ENCODE data around the gene EDAR. TPM values are rescaled to one million over a fixed set of nuclear protein-coding genes. Genes with fewer than 3 reads are reported as not detected.

EDAR gene
- total RNA-seq, 1 donor from 2014 or later = not detected

- H3K4me3 Mint-ChIP-seq (ENCODE audit: unreplicated experiment) = no peak overlapping the region
- peak overlapping the region; percentile 68 for H3K27ac Mint-ChIP-seq (ENCODE audit: unreplicated experiment)
- Histone ChIP-seq H3K4me3 (ENCODE audit: insufficient read depth, low read depth, low read length) (no peak overlapping the region), H3K27me3 (ENCODE audit: insufficient read depth, low read length) (peaks cover 25% of the 10 kb centered on the region), H3K79me2 (ENCODE audit: insufficient read depth, low read length) (no peaks in the 10 kb centered on the region), H3K4me1 (ENCODE audit: insufficient read depth, low read length) (peaks cover 7% of the 10 kb centered on the region), H3K4me2 (ENCODE audit: low read length) (no peak overlapping the region), H3K27ac (ENCODE audit: low read depth, low read length) (no peak overlapping the region), H4K20me1 (ENCODE audit: insufficient read depth, low read length) (no peaks in the 10 kb centered on the region), H2AFZ (ENCODE audit: low read depth, low read length) (no peak overlapping the region), H3K9ac (ENCODE audit: low read length) (no peak overlapping the region), H3K36me3 (ENCODE audit: insufficient read depth, low read length) (no peaks in the 10 kb centered on the region), H3K9me3 (ENCODE audit: insufficient read depth, low read depth, low read length) (no peaks in the 10 kb centered on the region)
- peaks cover 6% of the 10 kb centered on the region for H3K9me3 Mint-ChIP-seq (ENCODE audit: unreplicated experiment)
- no peak for FAIRE-seq
- peaks cover 4% of the 10 kb centered on the region for H3K4me1 Mint-ChIP-seq (ENCODE audit: low read depth, unreplicated experiment)
- no peaks in the 10 kb centered on the region for H3K36me3 Mint-ChIP-seq (ENCODE audit: low read depth, unreplicated experiment)
- DNase-seq (ENCODE audit: low read depth) = no peak
- TF ChIP-seq EZH2 (IDR thresholded peaks at IDR 0.05; ENCODE audit: insufficient read depth, low read length) (no peak), CTCF (IDR thresholded peaks at IDR 0.05; ENCODE audit: insufficient read depth, low read depth, low read length) (no peak)
- H3K27me3 Mint-ChIP-seq (ENCODE audit: low read depth, unreplicated experiment) = peaks cover 45% of the 10 kb centered on the region
These were observed 13.2 kb downstream of the EDAR start for GRCh38 chr2:108975613-108976435.

- Histone ChIP-seq H4K20me1 (ENCODE audit: insufficient read depth, low read length) (no peaks in the 10 kb centered on the region), H3K4me1 (ENCODE audit: insufficient read depth, low read length) (peaks cover 7% of the 10 kb centered on the region), H3K27me3 (ENCODE audit: insufficient read depth, low read length) (peaks cover 23% of the 10 kb centered on the region), H2AFZ (ENCODE audit: low read depth, low read length) (no peak overlapping the region), H3K4me2 (ENCODE audit: low read length) (no peak overlapping the region), H3K27ac (ENCODE audit: low read depth, low read length) (no peak overlapping the region), H3K79me2 (ENCODE audit: insufficient read depth, low read length) (no peaks in the 10 kb centered on the region), H3K36me3 (ENCODE audit: insufficient read depth, low read length) (no peaks in the 10 kb centered on the region), H3K9ac (ENCODE audit: low read length) (no peak overlapping the region), H3K4me3 (ENCODE audit: insufficient read depth, low read depth, low read length) (no peak overlapping the region), H3K9me3 (ENCODE audit: insufficient read depth, low read depth, low read length) (no peaks in the 10 kb centered on the region)
- Mint-ChIP-seq H3K4me3 (ENCODE audit: unreplicated experiment) (no peak overlapping the region), H3K9me3 (ENCODE audit: unreplicated experiment) (peaks cover 6% of the 10 kb centered on the region), H3K36me3 (ENCODE audit: low read depth, unreplicated experiment) (no peaks in the 10 kb centered on the region), H3K27ac (ENCODE audit: unreplicated experiment) (no peak overlapping the region), H3K27me3 (ENCODE audit: low read depth, unreplicated experiment) (peaks cover 49% of the 10 kb centered on the region), H3K4me1 (ENCODE audit: low read depth, unreplicated experiment) (peaks cover 4% of the 10 kb centered on the region)
- DNase-seq (ENCODE audit: low read depth) (no peak), FAIRE-seq (no peak)
- TF ChIP-seq CTCF (IDR thresholded peaks at IDR 0.05; ENCODE audit: insufficient read depth, low read depth, low read length) (no peak), EZH2 (IDR thresholded peaks at IDR 0.05; ENCODE audit: insufficient read depth, low read length) (no peak)
These were observed 14.3 kb downstream of the EDAR start for GRCh38 chr2:108974674-108975073.

- Histone ChIP-seq H2AFZ (ENCODE audit: low read depth, low read length) (no peak overlapping the region), H3K9ac (ENCODE audit: low read length) (no peak overlapping the region), H4K20me1 (ENCODE audit: insufficient read depth, low read length) (no peaks in the 10 kb centered on the region), H3K9me3 (ENCODE audit: insufficient read depth, low read depth, low read length) (no peaks in the 10 kb centered on the region), H3K27me3 (ENCODE audit: insufficient read depth, low read length) (peaks cover 8% of the 10 kb centered on the region), H3K27ac (ENCODE audit: low read depth, low read length) (no peak overlapping the region), H3K79me2 (ENCODE audit: insufficient read depth, low read length) (no peaks in the 10 kb centered on the region), H3K4me2 (ENCODE audit: low read length) (no peak overlapping the region), H3K4me1 (ENCODE audit: insufficient read depth, low read length) (peaks cover 7% of the 10 kb centered on the region), H3K36me3 (ENCODE audit: insufficient read depth, low read length) (no peaks in the 10 kb centered on the region), H3K4me3 (ENCODE audit: insufficient read depth, low read depth, low read length) (no peak overlapping the region)
- Mint-ChIP-seq H3K27ac (ENCODE audit: unreplicated experiment) (no peak overlapping the region), H3K4me1 (ENCODE audit: low read depth, unreplicated experiment) (no peaks in the 10 kb centered on the region), H3K4me3 (ENCODE audit: unreplicated experiment) (no peak overlapping the region), H3K27me3 (ENCODE audit: low read depth, unreplicated experiment) (peaks cover 38% of the 10 kb centered on the region), H3K9me3 (ENCODE audit: unreplicated experiment) (peaks cover 6% of the 10 kb centered on the region), H3K36me3 (ENCODE audit: low read depth, unreplicated experiment) (no peaks in the 10 kb centered on the region)
- FAIRE-seq (no peak), DNase-seq (ENCODE audit: low read depth) (no peak)
- TF ChIP-seq CTCF (IDR thresholded peaks at IDR 0.05; ENCODE audit: insufficient read depth, low read depth, low read length) = no peak
- no peak for TF ChIP-seq EZH2 (IDR thresholded peaks at IDR 0.05; ENCODE audit: insufficient read depth, low read length)
These were observed 16.4 kb downstream of the EDAR start for GRCh38 chr2:108972663-108973062.

Data from astrocyte (in vitro differentiated cells and primary cell).